OCI-LY1 (cell line): ENCODE results near the gene SKA1.
"Not testable (repeated sequence)": the region's sequence is repeated elsewhere in the genome, so short reads cannot be mapped to it uniquely, and the experiment has no call there.

Experiments
- H2AFZ ChIP-seq: fragments of 200-600 bp; sonication (generic), shearing (Covaris generic); 2 replicates; pipeline ENCODE4 v1.6.0; 2014; ENCODE audit warnings: antibody characterized with exemption, mild to moderate bottlenecking, low read length
- H3F3A ChIP-seq: fragments of 200-600 bp; sonication (generic), shearing (Covaris generic); 2 replicates; pipeline ENCODE4 v1.6.0; 2014; ENCODE audit warnings: mild to moderate bottlenecking, antibody characterized with exemption, low read length, moderate library complexity; ENCODE audit not compliant: insufficient read depth
- H3K27ac ChIP-seq: fragments of 200-600 bp; sonication (generic); 2 replicates; pipeline ENCODE4 v1.5.1; 2014; ENCODE audit warnings: low read length, mixed run types, mild to moderate bottlenecking, low read depth; ENCODE audit not compliant: poor library complexity, severe bottlenecking
- H3K27me3 ChIP-seq: fragments of 200-600 bp; sonication (generic); 2 replicates; pipeline ENCODE4 v1.6.0; 2014; ENCODE audit warnings: antibody characterized with exemption, mild to moderate bottlenecking, low read length, moderate library complexity; ENCODE audit not compliant: insufficient read depth
- H3K36me3 ChIP-seq: fragments of 200-600 bp; sonication (generic); 2 replicates; pipeline ENCODE4 v1.6.1; 2014; ENCODE audit warnings: mild to moderate bottlenecking, antibody characterized with exemption, low read length, moderate library complexity, mixed read lengths; ENCODE audit not compliant: insufficient read depth
- H3K4me1 ChIP-seq: fragments of 200-600 bp; sonication (generic); 2 replicates; pipeline ENCODE4 v1.5.1; 2014; ENCODE audit warnings: mild to moderate bottlenecking, low read length, moderate library complexity; ENCODE audit not compliant: insufficient read depth, severe bottlenecking
- H3K4me2 ChIP-seq: fragments of 200-600 bp; sonication (generic), shearing (Covaris generic); 2 replicates; pipeline ENCODE4 v1.6.1; 2014; ENCODE audit warnings: low read length
- H3K4me3 ChIP-seq: fragments of 200-600 bp; sonication (generic); 2 replicates; pipeline ENCODE4 v1.5.1; 2014; ENCODE audit warnings: low read length, low read depth, mild to moderate bottlenecking, mixed read lengths; ENCODE audit not compliant: poor library complexity, severe bottlenecking
- H3K79me2 ChIP-seq: fragments of 200-600 bp; shearing (Covaris generic); 2 replicates; pipeline ENCODE4 v1.6.1; 2016; ENCODE audit warnings: mixed run types, low read length, mixed read lengths; ENCODE audit not compliant: insufficient read depth
- H3K9ac ChIP-seq: fragments of 200-600 bp; sonication (generic), shearing (Covaris generic); 2 replicates; pipeline ENCODE4 v1.6.1; 2014; ENCODE audit warnings: mild to moderate bottlenecking, low read length, mixed read lengths
- H3K9me2 ChIP-seq: fragments of 200-600 bp; sonication (generic), shearing (Covaris generic); 2 replicates; pipeline ENCODE4 v1.6.1; 2014; ENCODE audit warnings: low read depth, mild to moderate bottlenecking, low read length, mixed read lengths
- H3K9me3 ChIP-seq: fragments of 200-600 bp; shearing (Covaris generic); 2 replicates; pipeline ENCODE4 v1.6.1; 2014; ENCODE audit warnings: low read length, mixed read lengths
- H4K20me1 ChIP-seq: fragments of 200-600 bp; sonication (generic), shearing (Covaris generic); 2 replicates; pipeline ENCODE4 v1.6.0; 2016; ENCODE audit warnings: mild to moderate bottlenecking, low read length; ENCODE audit not compliant: insufficient read depth
- EZH2 ChIP-seq: fragments of 200-600 bp; sonication (generic), shearing (Covaris generic); IDR thresholded peaks from 2 replicates; pipeline ENCODE4 v1.8.0; 2017; ENCODE audit warnings: borderline replicate concordance, mixed run types, mild to moderate bottlenecking, antibody characterized with exemption, low read length, moderate library complexity, mixed read lengths
- TF ChIP-seq, protein P1 (sequence below): fragments of 200-600 bp; sonication (generic), shearing (Covaris generic); IDR thresholded peaks from 2 replicates; pipeline ENCODE4 v1.5.1; 2017; ENCODE audit warnings: mild to moderate bottlenecking, antibody characterized with exemption, low read length, moderate library complexity, mixed read lengths

The SKA1 gene

DNA sequence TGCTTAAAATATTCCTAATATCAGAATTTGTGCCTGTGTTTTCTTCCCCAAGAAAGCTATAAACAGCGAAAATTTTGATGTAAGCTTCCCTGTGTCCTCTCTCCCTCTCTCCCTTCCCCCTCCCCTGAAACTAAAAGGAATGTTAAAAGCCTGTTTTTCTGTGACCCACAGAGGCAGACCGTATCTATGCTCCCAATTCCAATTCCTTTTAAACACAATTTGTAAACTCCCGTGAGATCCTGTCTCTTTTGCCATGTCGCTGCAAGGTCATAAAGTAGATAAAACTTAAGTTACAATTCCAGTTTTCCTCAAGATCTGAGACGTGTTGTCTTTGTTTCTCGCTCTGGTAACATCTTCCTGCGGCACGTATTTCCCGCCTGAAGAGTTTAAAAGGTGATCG lies 23.3 kb downstream of the SKA1 start:
- H4K20me1 ChIP-seq = no peaks in the 10 kb centered on the region
- no peak overlapping the region for H2AFZ ChIP-seq
- no peak overlapping the region for H3K27ac ChIP-seq
- no peaks in the 10 kb centered on the region for H3K4me1 ChIP-seq
- no peaks in the 10 kb centered on the region for H3K79me2 ChIP-seq
- no peak overlapping the region for H3K4me3 ChIP-seq
- no peak overlapping the region for H3K4me2 ChIP-seq
- no peak overlapping the region for H3K9ac ChIP-seq
- H3K36me3 ChIP-seq = peaks cover 9% of the 10 kb centered on the region; the same call in 1 of the 2 replicates
- H3F3A ChIP-seq = no peaks in the 10 kb centered on the region
- H3K27me3 ChIP-seq = 0 out of 2 replicates have a peak, but pooled peaks cover 3% of the 10 kb centered on the region
- no peak for TF ChIP-seq EZH2
- TF ChIP-seq, protein P1, sequence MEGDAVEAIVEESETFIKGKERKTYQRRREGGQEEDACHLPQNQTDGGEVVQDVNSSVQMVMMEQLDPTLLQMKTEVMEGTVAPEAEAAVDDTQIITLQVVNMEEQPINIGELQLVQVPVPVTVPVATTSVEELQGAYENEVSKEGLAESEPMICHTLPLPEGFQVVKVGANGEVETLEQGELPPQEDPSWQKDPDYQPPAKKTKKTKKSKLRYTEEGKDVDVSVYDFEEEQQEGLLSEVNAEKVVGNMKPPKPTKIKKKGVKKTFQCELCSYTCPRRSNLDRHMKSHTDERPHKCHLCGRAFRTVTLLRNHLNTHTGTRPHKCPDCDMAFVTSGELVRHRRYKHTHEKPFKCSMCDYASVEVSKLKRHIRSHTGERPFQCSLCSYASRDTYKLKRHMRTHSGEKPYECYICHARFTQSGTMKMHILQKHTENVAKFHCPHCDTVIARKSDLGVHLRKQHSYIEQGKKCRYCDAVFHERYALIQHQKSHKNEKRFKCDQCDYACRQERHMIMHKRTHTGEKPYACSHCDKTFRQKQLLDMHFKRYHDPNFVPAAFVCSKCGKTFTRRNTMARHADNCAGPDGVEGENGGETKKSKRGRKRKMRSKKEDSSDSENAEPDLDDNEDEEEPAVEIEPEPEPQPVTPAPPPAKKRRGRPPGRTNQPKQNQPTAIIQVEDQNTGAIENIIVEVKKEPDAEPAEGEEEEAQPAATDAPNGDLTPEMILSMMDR = no peak
- no peaks in the 10 kb centered on the region for H3K9me2 ChIP-seq
- no peaks in the 10 kb centered on the region for H3K9me3 ChIP-seq

DNA sequence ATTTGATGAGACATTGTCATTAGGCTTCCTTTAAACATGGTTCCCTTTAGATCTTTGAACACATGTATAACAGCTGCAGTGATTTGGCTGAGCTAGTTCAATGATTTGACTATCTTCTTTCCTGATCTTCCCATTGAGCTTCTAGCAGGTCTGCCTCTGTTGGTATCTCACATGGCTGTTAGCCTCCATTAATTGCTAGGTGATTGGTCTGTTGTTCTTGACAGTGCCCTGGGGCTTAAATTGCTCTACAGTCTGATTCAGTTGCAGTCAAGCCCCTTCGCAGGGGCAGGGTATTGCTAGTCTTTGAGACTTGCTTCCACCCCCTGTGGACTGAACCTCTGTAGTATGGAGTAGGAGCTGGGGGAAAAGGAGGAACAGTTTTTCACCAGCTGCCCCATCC lies 24.1 kb downstream of the SKA1 start:
- H3K9me3 ChIP-seq = no peaks in the 10 kb centered on the region
- H3K27ac ChIP-seq = no peak overlapping the region
- no peak overlapping the region for H3K4me2 ChIP-seq
- 0 out of 2 replicates have a peak, but pooled peaks cover 3% of the 10 kb centered on the region for H3K27me3 ChIP-seq
- no peaks in the 10 kb centered on the region for H3F3A ChIP-seq
- no peak overlapping the region for H2AFZ ChIP-seq
- TF ChIP-seq, protein P1 = no peak
- TF ChIP-seq EZH2 = no peak
- H4K20me1 ChIP-seq = no peaks in the 10 kb centered on the region
- no peaks in the 10 kb centered on the region for H3K9me2 ChIP-seq
- H3K4me3 ChIP-seq = no peak overlapping the region
- no peak overlapping the region for H3K9ac ChIP-seq
- H3K36me3 ChIP-seq = peaks cover 4% of the 10 kb centered on the region; the same call in 1 of the 2 replicates
- no peaks in the 10 kb centered on the region for H3K4me1 ChIP-seq
- no peaks in the 10 kb centered on the region for H3K79me2 ChIP-seq

DNA sequence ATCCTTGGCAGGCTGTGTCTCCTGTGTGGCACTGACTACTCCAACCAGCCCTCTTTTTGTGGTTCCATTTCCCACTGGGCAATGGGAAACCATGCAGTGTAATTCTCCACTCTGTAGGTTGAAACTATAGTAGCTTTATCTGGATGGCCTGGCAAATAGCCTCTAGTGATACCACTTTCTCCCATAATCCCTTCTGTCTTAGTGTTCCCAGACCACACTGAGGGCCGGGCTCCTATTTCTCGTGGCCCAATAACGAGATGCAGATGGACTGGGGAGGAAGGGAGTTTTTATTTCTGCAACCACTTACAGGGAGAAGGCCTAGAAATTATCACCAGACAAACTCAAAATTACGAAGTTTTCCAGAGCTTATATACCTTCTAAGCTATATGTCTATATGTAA lies 24.7 kb downstream of the SKA1 start:
- Histone ChIP-seq H4K20me1 (no peaks in the 10 kb centered on the region), H3K27me3 (0 out of 2 replicates have a peak, but pooled peaks cover 3% of the 10 kb centered on the region), H3K9me2 (no peaks in the 10 kb centered on the region)

DNA sequence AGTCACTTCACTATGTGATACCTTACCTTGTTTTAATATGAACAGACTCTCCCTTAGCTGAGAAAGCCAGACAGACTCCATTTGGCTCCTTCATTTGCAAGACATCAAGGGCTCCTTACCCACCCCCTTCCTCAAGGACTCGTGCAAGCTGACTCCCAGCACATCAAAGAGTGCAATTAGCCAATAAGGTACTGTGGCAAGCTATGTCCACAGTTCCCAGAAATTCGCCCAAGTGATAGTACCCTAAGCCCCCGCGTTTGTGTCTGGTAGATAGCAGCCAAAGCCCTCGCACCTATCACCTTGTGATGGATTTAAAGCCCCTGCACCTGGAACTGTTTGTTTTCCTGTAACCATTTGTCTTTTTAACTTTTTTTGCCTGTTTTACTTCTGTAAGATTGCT lies 25.6 kb downstream of the SKA1 start:
- H3K79me2 ChIP-seq, H2AFZ ChIP-seq, H3K36me3 ChIP-seq, H3K4me3 ChIP-seq, H3K27ac ChIP-seq, H3F3A ChIP-seq, H3K9ac ChIP-seq, H3K27me3 ChIP-seq, H3K9me2 ChIP-seq, H4K20me1 ChIP-seq, H3K4me1 ChIP-seq, H3K4me2 ChIP-seq, H3K9me3 ChIP-seq: not testable (repeated sequence)

More for the DNA sequence above, 24.7 kb downstream of the SKA1 start:
- Histone ChIP-seq H3K9me3 (no peaks in the 10 kb centered on the region), H3F3A (no peaks in the 10 kb centered on the region), H3K36me3 (no peaks in the 10 kb centered on the region; the same call in 1 of the 2 replicates), H3K79me2 (no peaks in the 10 kb centered on the region), H2AFZ (no peak overlapping the region), H3K27ac (no peak overlapping the region), H3K4me3 (no peak overlapping the region), H3K4me1 (no peaks in the 10 kb centered on the region), H3K4me2 (no peak overlapping the region), H3K9ac (no peak overlapping the region)
- TF ChIP-seq EZH2 = no peak
- TF ChIP-seq, protein P1 = no peak
